Stimulated activated CD4-positive, alpha-beta T cell treated with anti-CD3 and anti-CD28 coated beads, Interleukin-15, amount 100 ng/mL, for 1 hour (primary cell): ENCODE results near the gene ACP4.
"Not testable (repeated sequence)": the region's sequence is repeated elsewhere in the genome, so short reads cannot be mapped to it uniquely, and the experiment has no call there.

ENCODE experiments used
- DNase-seq, 2 donors: peaks; one replicate each; pipeline ENCODE4 v3.0.0-alpha.2; 2020; ENCODE audit warnings: low read depth in 1 of 2, low spot score in 1 of 2

ACP4 gene, protein sequence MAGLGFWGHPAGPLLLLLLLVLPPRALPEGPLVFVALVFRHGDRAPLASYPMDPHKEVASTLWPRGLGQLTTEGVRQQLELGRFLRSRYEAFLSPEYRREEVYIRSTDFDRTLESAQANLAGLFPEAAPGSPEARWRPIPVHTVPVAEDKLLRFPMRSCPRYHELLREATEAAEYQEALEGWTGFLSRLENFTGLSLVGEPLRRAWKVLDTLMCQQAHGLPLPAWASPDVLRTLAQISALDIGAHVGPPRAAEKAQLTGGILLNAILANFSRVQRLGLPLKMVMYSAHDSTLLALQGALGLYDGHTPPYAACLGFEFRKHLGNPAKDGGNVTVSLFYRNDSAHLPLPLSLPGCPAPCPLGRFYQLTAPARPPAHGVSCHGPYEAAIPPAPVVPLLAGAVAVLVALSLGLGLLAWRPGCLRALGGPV

DNA sequence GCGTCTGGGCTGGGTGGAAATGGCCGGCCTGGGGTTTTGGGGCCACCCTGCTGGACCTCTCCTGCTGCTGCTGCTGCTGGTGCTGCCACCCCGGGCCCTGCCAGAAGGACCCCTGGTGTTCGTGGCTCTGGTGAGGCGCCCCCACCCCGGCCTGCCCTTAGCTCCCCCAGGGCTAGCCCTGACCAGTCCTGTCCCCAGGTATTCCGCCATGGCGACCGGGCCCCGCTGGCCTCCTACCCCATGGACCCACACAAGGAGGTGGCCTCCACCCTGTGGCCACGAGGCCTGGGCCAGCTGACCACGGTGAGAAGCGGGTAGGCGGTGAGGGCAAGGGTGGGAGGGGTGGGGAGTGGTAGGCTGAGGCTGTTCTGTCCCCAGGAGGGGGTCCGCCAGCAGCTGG, at the start of gene ACP4:
Gene ACP4 (plus strand): TSS at position 20 of the 400 bp plus-strand sequence. CDS start 0 bp downstream, at position 20.
- no peak for DNase-seq

DNA sequence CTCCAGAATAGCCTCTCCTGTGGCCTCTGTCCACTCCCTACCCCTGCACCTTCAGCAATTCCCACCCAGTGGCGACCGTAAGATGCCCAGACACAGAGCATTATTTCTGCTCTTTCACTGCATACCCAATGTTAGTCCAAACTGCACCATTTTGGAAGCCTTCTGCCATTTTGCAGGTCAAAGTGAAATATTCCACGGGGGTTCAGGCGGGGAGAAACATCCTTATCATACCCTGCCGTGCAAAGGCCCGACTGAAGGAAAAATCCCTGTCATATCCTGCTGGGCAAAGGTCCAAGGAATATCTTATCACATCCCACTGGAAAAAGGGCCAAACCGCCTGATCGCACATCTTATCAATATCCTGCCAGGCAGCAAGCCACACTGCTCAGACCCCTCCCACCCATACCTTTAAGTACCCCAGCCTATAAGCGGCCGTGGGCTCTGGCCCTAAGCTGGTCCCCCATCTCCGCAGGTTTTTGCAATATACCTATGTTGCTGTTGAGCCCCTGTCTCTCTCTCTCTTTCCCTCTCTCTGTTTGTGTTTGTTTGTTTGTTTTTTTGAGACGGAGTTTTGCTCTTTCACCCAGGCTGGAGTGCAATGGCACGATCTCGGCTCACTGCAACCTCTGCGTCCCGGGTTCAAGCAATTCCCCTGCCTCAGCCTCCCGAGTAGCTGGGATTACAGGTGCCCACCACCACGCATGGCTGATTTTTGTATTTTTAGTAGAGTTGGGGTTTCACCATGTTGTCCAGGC, 48.9 kb upstream of the ACP4 start:
- DNase-seq = no peak

DNA sequence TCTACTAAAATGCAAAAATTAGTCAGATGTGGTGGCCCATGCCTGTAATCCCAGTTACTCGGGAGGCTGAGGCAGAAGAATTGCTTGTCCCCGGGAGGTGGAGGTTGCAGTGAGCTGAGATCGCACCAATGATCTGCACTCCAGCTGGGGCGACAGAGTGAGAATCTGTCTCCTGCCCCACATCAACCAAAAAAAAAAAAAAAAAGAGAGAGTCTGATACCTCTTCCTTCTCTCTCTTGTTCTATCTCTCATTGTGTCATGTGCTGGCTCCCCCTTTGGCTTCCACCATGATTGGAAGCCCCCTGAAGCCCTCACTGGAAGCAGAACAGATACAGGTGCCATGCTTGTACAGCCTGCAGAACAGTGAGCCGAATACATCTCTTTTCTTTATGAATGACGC, 46.7 kb upstream of the ACP4 start:
- no peak for DNase-seq

DNA sequence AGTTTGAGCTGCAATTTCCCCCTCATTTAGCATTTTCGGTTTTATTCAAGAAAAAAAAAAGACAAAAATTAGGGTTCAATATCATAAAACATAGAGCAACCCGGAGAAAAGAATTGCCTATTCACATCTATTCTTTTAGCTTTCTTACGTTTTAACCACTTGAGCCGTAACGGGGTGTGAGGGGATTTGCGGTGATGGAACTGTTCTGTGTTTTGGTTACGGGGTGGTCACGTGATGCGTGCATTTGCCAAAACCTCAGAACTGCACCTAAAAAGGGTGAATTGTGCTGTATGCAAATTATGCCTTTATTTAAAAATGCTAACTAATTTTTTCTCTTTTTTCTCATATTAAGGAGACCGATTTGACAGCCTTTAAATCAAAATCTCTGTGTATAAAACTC, 45.0 kb upstream of the ACP4 start:
- no peak for DNase-seq

DNA sequence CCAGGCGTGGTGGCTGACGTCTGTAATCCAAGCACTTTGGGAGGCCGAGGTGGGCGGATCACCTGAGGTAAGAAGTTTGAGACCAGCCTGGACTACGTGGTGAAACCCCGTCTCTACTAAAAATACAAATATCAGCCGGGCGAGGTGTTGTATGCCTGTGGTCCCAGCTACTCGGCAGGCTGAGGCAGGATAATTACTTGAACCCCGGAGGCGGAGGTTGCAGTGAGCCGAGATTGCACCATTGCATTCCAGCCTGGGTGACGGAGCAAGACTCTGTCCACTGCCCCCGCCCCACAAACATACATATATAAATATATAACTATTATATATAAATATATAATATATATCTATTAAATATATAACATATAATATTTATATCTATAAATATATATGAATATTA, 43.1 kb upstream of the ACP4 start:
- not testable (repeated sequence) for DNase-seq

DNA sequence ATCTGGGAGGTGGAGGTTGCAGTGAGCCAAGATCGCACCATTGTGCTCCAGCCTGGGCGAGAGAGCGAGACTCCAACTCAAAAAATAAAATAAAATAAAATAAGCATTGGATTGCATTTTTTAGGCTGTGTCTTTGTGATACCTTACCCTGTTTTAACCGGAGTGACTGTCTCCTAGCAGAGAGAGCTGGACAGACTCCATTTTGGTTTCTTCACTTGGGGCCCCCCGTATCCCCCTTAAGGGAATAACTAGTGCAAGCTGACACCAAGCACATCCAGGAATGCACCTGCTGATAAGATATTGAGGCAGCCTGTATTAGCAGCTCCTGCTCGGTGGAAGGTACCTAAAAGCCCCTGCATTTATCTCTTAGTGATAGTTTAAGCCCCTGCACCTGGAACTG, 40.7 kb upstream of the ACP4 start:
- no peak for DNase-seq

DNA sequence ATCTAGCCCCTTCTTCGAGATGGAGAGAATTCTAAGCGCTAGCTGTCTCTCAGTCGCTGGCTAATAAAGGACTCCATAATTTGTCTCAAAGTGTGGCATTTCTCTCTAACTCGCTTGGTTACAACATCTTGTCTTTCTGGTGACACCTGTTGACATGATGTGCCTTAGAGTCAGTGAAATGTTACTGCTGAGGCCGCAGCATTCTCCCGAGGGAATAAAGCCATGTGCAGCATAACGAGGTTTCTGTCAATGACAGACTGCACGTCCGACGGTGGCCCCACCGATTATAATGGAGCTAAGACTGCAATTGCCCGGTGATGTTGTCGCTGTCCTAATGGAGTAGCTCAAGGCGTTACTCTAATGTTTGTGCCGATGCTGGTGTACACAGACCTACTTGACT, 40.2 kb upstream of the ACP4 start:
- DNase-seq = no peak

DNA sequence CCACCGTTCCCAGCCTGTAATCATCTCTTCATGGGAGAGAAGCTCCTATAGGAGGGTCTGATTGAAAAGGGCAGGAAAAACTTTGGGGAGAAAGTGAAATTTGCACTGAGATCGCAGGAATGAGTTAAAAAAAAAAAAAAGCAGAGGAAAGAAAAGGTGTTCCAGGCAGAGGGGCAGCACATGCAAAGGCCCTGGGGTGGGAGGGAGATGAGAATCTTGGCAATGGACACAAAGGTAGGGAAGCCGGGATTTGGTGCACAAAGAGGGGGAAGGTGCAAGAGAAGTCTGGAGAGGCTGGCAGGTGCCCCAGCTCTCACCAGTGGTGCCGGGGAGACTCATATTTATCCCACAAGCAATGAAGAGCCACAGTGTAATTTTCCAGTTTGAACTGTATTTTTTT, 36.3 kb upstream of the ACP4 start:
- no peak for DNase-seq

DNA sequence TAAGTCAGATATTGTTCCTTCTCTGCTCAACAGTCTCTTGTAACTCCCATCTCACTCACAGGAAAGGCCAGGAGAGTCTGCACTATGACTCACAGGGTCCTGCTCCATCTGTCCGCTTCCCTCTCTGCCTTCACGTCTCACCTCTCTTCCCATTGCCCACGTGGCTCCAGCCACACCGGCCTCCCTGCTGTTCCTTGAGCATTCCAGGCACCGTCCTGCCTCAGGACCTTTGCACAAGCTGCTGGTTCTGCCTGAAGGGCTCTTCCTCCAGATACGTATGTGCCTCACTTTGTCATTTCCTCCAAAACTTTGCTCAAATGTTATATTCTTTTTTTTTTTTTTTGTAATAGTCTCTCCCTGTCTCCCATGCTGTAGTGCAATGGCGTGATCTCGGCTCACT, 34.0 kb upstream of the ACP4 start:
- DNase-seq = not testable (repeated sequence)

DNA sequence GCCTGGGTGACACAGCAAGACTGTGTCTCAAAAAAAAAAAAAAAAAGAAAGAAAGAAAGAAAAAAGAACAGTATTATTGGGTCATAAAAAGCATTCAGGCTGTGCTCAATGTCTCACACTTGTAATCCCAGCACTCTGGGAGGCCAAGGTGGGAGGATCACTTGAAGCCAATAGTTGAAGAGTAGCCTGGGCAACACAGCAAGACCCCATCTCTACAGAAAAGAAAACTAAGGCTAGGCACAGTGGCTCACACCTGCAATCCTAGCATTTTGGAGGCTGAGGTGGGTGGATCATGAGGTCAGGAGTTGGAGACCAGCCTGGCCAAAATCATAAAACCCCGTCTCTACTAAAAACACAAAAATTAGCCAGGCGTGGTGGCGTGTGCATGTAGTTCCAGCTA, 32.6 kb upstream of the ACP4 start:
- not testable (repeated sequence) for DNase-seq

DNA sequence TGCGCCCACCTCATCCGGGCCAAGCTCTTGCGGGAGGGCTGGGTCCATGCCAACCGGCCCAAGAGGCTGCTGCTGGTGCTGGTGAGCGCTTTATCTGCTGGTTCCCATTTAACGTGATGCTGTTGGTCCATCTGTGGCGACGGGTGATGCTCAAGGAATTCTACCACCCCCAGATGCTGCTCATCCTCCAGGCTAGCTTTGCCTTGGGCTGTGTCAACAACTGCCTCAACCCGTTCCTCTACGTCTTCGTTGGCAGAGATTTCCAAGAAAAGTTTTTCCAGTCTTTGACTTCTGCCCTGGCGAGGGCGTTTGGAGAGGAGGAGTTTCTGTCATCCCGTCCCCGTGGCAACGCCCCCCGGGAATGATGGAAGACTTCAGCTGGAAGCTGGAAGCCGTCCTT, 31.1 kb upstream of the ACP4 start:
- not testable (repeated sequence) for DNase-seq

DNA sequence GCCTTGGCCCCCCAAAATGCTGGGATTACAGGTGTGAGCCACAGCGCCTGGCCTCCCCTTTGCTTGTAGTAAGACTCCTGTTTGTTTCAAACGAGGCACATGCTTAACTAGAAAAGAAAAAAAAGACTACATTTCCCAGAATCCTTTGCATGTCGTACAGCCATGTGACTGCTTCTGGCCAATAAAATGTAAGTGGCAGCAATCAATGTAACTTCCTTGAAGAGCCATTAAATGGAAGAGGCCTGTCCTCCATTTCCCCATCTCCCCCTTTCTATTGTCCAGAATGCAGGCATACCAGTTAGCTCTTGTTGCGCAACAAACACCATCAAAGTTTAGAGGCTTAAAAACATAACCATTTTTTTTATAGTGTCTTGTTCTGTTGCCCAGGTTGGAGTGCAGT, 30.3 kb upstream of the ACP4 start:
- DNase-seq = no peak

DNA sequence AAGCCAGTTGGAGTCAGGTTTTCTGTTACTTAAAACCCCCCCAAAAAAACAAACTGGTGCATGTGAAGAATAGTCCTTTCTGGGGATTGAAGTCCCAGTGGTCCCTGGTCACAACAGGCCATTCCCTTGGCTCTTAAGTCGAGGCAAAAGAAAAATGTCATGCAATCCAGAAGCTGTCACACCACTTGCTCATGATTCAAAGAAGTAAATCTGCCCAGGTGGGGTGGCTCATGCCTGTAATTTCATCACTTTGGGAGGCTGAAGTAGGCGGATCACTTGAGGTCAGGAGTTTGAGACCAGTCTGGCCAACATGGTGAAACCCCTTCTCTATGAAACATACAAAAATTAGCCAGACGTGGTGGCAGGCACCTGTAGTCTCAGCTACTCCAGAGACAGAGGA, 28.7 kb upstream of the ACP4 start:
- not testable (repeated sequence) for DNase-seq

DNA sequence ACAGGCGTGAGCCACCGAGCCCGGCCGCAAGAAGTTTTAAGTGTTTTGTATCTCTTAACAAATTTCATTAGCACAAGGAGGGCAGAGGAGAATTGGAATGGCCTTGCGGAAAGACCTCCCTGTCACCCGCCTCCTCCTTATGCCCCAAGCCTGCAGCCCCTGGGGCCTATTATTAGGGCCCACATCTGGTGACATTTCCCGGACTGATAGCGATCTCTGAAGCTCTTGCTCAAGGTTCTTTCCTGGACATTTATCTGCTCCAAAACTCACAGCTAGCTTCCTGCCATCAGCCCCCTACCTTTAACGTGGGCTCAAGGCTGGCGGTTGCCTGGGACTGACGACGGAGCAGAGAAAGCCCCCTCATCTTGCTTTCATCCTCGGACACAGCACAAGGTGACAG, 26.7 kb upstream of the ACP4 start:
- DNase-seq = not testable (repeated sequence)

DNA sequence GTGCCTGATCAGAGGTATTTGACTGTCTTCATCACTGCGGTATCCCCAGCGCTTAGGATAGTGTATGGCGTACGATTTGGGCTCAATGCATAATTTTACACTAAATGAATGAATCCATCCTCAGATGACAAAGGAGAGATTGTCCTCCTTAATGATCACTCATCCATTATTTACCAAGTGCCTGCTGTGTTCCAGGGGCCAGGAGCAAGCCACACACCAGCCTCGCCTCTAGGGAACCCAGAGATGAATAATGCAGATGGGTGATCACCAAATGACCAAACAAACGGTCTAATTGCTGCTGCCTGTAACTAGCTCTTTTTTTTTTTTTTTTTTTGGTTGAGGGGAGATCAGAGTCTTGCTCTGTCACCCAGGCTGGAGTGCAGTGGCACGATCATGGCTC, 25.8 kb upstream of the ACP4 start:
- DNase-seq = no peak

DNA sequence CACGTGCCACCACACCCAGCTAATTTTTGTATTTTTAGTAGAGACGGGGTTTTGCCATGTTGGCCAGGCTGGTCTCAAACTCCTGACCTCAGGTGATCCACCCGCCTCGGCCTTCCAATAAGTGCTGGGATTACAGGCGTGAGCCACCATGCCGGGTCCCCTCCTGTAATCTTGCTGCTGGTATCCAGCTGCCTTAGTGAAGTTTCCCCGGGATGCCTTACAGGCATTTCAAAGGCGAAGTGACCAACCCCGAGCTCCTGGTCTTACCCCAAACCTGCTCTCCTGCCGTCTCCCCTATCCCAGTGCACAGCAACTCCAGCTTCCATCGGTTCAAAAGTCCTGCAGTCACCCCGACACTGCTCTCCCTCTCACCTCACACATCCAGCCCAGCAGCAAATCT, 23.5 kb upstream of the ACP4 start:
- DNase-seq = not testable (repeated sequence)

DNA sequence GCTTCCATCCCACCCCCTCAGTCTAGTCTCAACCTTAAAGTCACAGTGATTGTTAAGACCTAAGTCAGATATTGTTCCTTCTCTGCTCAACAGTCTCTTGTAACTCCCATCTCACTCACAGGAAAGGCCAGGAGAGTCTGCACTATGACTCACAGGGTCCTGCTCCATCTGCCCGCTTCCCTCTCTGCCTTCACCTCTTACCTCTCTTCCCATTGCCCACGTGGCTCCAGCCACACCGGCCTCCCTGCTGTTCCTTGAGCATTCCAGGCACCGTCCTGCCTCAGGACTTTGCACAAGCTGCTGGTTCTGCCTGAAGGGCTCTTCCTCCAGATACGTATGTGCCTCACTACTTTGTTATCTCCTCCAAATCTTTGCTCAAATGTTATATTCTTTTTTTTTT, 23.0 kb upstream of the ACP4 start:
- DNase-seq = not testable (repeated sequence)

DNA sequence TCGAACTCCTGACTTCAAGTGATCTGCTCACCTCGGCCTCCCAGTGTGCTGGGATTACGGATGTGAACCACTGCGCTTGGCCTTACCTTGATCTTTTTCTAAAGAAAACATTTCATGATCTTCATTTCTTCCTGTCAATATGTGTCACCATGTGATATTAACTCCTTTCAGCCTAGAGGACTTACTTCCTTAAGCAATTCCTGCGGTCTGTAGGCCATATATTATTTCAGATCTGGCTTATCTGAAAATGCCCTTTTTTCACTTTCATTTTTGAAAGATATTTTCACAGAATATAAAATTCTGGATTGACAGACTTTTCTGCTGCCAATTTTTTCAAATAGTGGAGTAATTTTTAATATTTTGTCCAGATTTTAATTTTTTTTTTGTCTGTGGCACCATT, 21.9 kb upstream of the ACP4 start:
- no peak for DNase-seq

DNA sequence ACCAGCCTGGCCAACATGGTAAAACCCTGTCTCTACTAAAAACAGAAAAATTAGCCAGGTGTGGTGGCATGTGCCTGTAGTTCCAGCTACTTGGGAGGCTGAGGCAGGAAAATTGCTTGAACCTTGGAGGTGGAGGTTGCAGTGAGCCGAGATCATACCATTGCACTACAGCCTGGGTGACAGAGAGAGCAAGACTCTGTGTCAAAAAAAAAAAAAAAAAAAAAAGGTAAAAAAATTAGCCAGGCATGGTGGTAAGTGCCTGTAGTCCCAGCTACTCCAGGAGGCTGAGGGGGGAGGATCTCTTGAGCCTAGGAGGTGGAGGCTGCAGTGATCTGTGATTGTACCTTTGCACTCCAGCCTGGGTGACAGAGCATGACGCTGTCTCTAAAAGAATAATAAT, 20.1 kb upstream of the ACP4 start, which contains the start of gene GPR32:
Gene GPR32 (plus strand): TSS at position 301 of the 400 bp plus-strand sequence. CDS start 137 bp downstream, outside the sequence.
- not testable (repeated sequence) for DNase-seq

DNA sequence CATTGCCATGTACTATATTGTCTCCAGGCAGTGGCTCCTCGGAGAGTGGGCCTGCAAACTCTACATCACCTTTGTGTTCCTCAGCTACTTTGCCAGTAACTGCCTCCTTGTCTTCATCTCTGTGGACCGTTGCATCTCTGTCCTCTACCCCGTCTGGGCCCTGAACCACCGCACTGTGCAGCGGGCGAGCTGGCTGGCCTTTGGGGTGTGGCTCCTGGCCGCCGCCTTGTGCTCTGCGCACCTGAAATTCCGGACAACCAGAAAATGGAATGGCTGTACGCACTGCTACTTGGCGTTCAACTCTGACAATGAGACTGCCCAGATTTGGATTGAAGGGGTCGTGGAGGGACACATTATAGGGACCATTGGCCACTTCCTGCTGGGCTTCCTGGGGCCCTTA, 19.3 kb upstream of the ACP4 start:
- DNase-seq = no peak

DNA sequence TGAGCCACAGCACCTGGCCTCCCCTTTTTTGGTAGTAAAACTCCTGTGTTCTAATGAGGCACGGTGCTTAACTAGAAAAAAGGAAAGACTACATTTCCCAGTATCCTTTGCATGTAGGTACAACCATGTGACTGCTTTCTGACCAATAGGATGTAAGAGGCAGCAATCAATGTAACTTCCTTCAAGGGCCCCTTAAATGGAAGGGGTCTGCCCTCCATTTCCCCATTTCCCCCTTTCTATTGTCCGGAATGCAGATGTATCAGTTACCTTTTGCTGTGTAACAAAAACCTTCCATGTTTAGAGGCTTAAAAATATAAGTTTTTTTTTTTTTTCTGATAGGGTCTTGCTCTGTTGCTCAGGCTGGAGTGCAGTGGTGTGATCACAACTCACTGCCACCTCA, 17.7 kb upstream of the ACP4 start:
- no peak for DNase-seq

DNA sequence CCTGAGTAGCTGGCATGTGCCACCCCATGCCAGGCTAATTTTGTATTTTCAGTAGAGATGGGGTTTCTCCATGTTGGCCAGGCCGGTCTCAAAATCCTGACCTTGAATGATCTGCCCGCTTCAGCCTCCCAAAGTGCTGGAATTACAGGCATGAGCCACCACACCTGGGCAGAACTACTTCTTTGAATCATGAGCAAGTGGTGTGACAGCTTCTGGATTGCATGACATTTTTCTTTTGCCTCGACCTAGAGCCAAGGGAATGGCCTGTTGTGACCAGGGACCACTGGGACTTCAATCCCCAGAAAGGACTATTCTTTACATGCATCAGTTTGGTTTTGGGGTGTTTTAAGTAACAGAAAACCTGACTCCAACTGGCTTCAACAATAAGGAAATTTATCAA, 17.3 kb upstream of the ACP4 start:
- not testable (repeated sequence) for DNase-seq
